ENCODE data around the gene NEGR1. TPM values are rescaled to one million over a fixed set of nuclear protein-coding genes. Genes with fewer than 3 reads are reported as not detected.

The NEGR1 gene
- total RNA-seq: not detected

- H3K36me3 Mint-ChIP-seq: no peaks in the 10 kb centered on the region
- no peak within 1 kb of the TSS for H3K27ac Mint-ChIP-seq
- ATAC-seq (ENCODE audit: low read depth): peak; percentile 87
- no peaks in the 10 kb centered on the region for H3K9me3 Mint-ChIP-seq
- H3K4me1 Mint-ChIP-seq: peaks cover 13% of the 10 kb centered on the region
- H3K27me3 Mint-ChIP-seq: peaks cover 27% of the 10 kb centered on the region
- peak; percentile 79 for DNase-seq
- H3K4me3 Mint-ChIP-seq: peak within 1 kb of the TSS; percentile 72
- POLR2A ChIA-PET: no interaction called here
Observed at GRCh38 chr1:72282271-72283021, at the start of gene NEGR1. NEGR1 (minus strand) TSS chr1:72282539.

DNA sequence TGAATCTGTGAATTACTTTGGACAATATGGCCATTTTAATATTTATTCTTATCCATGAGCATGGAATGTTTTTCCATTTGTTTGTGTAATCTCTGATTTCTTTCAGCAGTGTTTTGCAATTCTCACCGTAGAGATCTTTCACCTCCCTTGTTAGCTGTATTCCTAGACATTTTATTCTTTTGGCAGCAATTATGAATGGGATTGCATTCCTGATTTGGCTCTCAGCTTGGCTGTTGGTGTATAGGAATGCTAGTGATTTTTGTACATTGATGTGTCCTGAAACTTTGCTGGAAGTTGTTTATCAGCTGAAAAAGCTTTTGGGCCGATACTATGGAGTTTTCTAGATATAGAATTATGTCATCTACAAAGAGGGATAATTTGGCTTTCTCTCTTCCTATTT lies 44.2 kb upstream of the NEGR1 start:
- no peak overlapping the region for H3K27ac Mint-ChIP-seq
- DNase-seq (no peak), ATAC-seq (ENCODE audit: low read depth) (no peak)
- no peaks in the 10 kb centered on the region for H3K9me3 Mint-ChIP-seq
- POLR2A ChIA-PET: no interaction called here
- H3K4me1 Mint-ChIP-seq: peaks cover 8% of the 10 kb centered on the region
- peaks cover 14% of the 10 kb centered on the region for H3K27me3 Mint-ChIP-seq
- H3K36me3 Mint-ChIP-seq: no peaks in the 10 kb centered on the region
- H3K4me3 Mint-ChIP-seq: no peak overlapping the region

DNA sequence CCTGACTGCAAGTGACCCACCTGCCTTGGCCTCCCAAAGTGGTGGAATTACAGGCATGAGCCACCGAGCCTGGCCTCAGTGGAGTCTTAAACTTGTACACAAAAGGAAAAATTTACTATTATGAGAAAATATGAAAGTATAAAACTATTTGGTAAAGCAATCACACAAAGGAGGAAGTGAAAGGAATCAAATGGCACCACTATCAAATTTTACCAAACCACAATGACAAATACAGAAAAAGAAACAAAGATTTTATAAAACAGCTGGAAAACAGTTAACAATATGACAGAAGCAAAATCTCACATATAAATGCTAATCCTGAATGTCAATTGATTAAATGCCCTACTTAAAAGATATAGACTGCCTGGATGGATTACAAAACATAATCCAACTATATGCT lies 42.1 kb upstream of the NEGR1 start:
- DNase-seq: no peak
- Mint-ChIP-seq H3K27ac (no peak overlapping the region), H3K27me3 (peaks cover 14% of the 10 kb centered on the region), H3K36me3 (no peaks in the 10 kb centered on the region), H3K4me1 (peaks cover 8% of the 10 kb centered on the region), H3K9me3 (no peaks in the 10 kb centered on the region), H3K4me3 (no peak overlapping the region)
- no peak for ATAC-seq (ENCODE audit: low read depth)
- POLR2A ChIA-PET: no interaction called here

DNA sequence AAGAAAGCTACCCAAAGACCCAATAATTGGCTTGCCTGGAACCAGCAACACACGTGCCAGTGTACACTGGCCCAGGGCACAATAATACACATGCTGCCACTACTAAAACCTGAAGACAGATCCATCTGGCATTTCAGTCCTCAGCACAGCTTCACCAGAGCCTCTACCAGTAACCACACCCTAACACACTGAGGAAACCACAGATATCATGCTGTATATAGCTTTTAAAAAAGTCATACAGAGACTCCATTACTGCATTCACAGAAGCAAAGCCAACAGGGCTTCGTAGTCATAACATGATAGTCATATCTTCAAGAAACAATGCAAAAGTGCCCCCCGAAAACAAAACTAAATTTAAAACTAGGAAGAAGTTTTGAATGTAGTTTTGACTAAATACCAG lies 40.6 kb upstream of the NEGR1 start:
- POLR2A ChIA-PET: no interaction called here
- Mint-ChIP-seq H3K9me3 (no peaks in the 10 kb centered on the region), H3K4me1 (peaks cover 8% of the 10 kb centered on the region), H3K4me3 (no peak overlapping the region), H3K36me3 (no peaks in the 10 kb centered on the region), H3K27ac (no peak overlapping the region), H3K27me3 (peaks cover 14% of the 10 kb centered on the region)
- DNase-seq: no peak
- peak; percentile 68 for ATAC-seq (ENCODE audit: low read depth)

DNA sequence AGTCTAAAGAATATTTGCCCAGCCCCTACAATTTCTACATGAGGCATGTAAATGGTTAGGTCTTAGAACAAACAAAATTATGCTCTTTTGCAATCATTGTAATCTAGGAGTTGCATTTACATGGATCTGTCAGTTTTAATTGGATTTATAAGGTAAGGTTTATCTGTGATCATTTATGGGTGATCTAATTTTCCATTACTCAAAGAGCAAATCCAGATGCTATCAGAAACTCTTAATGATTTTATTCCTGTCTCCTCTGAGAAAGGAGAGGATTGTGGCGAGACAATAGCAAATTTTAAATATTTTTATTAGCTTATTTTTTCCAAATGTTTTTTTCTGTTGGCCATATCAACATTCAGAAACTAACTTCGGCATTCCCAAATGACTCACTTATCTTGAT lies 14.2 kb upstream of the NEGR1 start:
- H3K36me3 Mint-ChIP-seq: no peaks in the 10 kb centered on the region

DNA sequence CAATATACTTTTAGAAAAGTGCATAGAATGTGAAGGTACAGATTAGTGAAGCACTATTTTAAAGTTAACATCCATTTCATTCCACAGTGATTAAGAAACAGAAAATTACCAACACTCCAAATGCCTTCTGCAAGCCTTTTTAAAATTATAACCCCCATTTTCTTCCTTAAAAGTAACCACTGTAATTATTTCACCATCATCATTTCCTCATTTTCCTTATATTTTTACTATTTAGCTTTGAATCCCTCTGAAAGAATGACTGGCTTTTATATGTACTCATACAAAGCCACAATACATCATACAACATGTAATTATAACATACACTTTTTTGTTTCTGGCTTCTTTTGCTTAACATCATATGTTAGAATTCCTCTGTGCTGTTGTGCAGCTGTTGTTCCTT lies 6.5 kb upstream of the NEGR1 start:
- POLR2A ChIA-PET: no interaction called here
- no peaks in the 10 kb centered on the region for H3K36me3 Mint-ChIP-seq
- H3K27me3 Mint-ChIP-seq: peaks cover 7% of the 10 kb centered on the region
- no peak overlapping the region for H3K4me3 Mint-ChIP-seq
- no peak for DNase-seq
- no peaks in the 10 kb centered on the region for H3K4me1 Mint-ChIP-seq
- H3K9me3 Mint-ChIP-seq: no peaks in the 10 kb centered on the region
- no peak overlapping the region for H3K27ac Mint-ChIP-seq
- no peak for ATAC-seq (ENCODE audit: low read depth)

More for the DNA sequence above, 14.2 kb upstream of the NEGR1 start:
- ATAC-seq (ENCODE audit: low read depth) (no peak), DNase-seq (no peak)
- POLR2A ChIA-PET: no interaction called here
- Mint-ChIP-seq H3K27me3 (no peaks in the 10 kb centered on the region), H3K27ac (no peak overlapping the region), H3K9me3 (no peaks in the 10 kb centered on the region), H3K4me1 (no peaks in the 10 kb centered on the region), H3K4me3 (no peak overlapping the region)

DNA sequence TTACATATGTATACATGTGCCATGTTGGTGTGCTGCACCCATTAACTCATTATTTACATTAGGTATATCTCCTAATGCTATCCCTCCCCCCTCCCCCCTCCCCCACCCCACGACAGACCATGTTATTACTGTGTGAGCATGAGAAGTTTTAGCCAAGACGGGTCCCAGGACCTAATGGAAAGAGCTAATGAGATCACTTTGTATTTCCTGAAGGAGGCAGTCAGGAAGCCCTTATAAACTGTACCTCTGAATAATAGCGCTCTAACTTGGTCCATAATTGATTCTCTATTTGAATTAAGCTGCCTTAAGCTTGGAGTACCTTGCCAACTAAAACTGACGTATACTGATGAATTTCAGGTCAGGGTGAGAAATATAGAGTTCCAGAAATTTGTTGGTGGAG lies 4.1 kb upstream of the NEGR1 start:
- Mint-ChIP-seq H3K27me3 (peaks cover 19% of the 10 kb centered on the region), H3K9me3 (no peaks in the 10 kb centered on the region), H3K4me3 (no peak overlapping the region), H3K27ac (no peak overlapping the region), H3K36me3 (no peaks in the 10 kb centered on the region), H3K4me1 (peaks cover 11% of the 10 kb centered on the region)
- ATAC-seq (ENCODE audit: low read depth): no peak
- DNase-seq: no peak
- POLR2A ChIA-PET: no interaction called here

GRCh38 chr1:72285074-72285425 lies 2.7 kb upstream of the NEGR1 start:
- Mint-ChIP-seq H3K4me3 (no peak overlapping the region), H3K27me3 (peaks cover 27% of the 10 kb centered on the region), H3K9me3 (no peaks in the 10 kb centered on the region), H3K36me3 (no peaks in the 10 kb centered on the region), H3K27ac (no peak overlapping the region), H3K4me1 (peaks cover 13% of the 10 kb centered on the region)
- ATAC-seq (ENCODE audit: low read depth) (no peak), DNase-seq (no peak)
- POLR2A ChIA-PET: no interaction called here

DNA sequence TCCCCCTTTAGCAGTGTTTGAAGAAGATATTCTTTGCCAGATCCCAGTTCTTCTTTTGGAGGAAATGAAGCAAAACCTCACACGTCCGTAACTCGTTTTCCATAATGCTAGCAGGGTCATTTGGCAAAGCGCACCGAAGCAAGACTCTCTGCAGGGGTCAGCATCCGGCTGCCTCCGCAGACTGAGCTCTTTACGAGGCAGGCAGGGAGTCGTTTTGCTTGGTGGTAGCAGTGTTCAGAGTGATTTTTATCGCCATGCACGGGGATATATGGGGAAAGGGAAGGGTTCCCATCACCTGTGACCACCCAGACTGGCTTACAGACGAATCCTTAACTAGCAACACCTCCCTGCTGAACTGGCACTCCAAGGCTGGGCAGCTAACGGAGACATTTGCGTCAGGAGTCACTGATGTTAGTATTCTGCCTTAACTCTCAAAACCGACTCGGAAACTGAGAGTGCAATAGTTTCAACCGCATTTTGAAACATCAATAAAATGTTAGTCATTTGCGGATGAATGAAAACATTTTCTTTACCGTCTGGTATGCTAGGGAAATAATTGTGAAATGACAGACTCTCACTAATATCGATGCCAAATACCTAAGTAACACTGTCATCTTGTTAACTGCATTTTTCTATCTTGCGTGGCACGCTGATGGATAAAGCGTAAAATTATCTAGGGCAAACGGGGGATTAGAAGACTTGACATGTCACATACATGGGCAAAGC lies 2.2 kb upstream of the NEGR1 start:
- POLR2A ChIA-PET: no interaction called here
- Mint-ChIP-seq H3K9me3 (no peaks in the 10 kb centered on the region), H3K4me3 (no peak overlapping the region)

GRCh38 chr1:72284084-72284347 lies 1.7 kb upstream of the NEGR1 start:
- Mint-ChIP-seq H3K4me3 (no peak overlapping the region), H3K27me3 (peaks cover 27% of the 10 kb centered on the region), H3K4me1 (peaks cover 13% of the 10 kb centered on the region), H3K9me3 (no peaks in the 10 kb centered on the region), H3K36me3 (no peaks in the 10 kb centered on the region), H3K27ac (no peak overlapping the region)
- no peak for DNase-seq
- no peak for ATAC-seq (ENCODE audit: low read depth)
- POLR2A ChIA-PET: no interaction called here

More for the DNA sequence above, 2.2 kb upstream of the NEGR1 start:
- Mint-ChIP-seq H3K27ac (no peak overlapping the region), H3K27me3 (peaks cover 27% of the 10 kb centered on the region), H3K36me3 (no peaks in the 10 kb centered on the region), H3K4me1 (peaks cover 13% of the 10 kb centered on the region)
- peak; percentile 24 for ATAC-seq (ENCODE audit: low read depth)
- peak; percentile 34 for DNase-seq

- H3K4me1 Mint-ChIP-seq: peaks cover 13% of the 10 kb centered on the region
- H3K27me3 Mint-ChIP-seq: peaks cover 27% of the 10 kb centered on the region
- H3K36me3 Mint-ChIP-seq: no peaks in the 10 kb centered on the region
- DNase-seq (peak; percentile 37), ATAC-seq (ENCODE audit: low read depth) (peak; percentile 29)
- H3K4me3 Mint-ChIP-seq: no peak overlapping the region
- no peak overlapping the region for H3K27ac Mint-ChIP-seq
- POLR2A ChIA-PET: no interaction called here
- H3K9me3 Mint-ChIP-seq: no peaks in the 10 kb centered on the region
Observed at GRCh38 chr1:72283307-72284083, 1.2 kb upstream of the NEGR1 start.

DNA sequence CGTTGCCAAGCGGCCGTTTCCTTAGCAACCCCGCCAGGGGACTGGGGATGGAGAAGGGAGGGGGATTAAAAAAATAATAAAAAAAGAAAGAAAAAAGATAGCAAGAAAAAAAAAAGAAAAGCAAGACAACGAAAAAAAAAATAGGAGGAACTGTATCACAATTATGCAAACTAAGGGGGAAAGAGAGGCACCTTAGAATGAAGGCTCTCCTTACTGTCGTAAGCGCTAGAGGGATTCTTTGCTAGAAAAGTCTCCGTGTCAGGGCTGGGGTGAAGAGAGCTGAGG lies 625 bp upstream of the NEGR1 start:
- H3K4me1 Mint-ChIP-seq: peaks cover 13% of the 10 kb centered on the region
- H3K27ac Mint-ChIP-seq: no peak overlapping the region
- H3K27me3 Mint-ChIP-seq: peaks cover 27% of the 10 kb centered on the region
- H3K36me3 Mint-ChIP-seq: no peaks in the 10 kb centered on the region
- DNase-seq (no peak), ATAC-seq (ENCODE audit: low read depth) (peak; percentile 4)
- POLR2A ChIA-PET: no interaction called here
- no peak overlapping the region for H3K4me3 Mint-ChIP-seq
- no peaks in the 10 kb centered on the region for H3K9me3 Mint-ChIP-seq

DNA sequence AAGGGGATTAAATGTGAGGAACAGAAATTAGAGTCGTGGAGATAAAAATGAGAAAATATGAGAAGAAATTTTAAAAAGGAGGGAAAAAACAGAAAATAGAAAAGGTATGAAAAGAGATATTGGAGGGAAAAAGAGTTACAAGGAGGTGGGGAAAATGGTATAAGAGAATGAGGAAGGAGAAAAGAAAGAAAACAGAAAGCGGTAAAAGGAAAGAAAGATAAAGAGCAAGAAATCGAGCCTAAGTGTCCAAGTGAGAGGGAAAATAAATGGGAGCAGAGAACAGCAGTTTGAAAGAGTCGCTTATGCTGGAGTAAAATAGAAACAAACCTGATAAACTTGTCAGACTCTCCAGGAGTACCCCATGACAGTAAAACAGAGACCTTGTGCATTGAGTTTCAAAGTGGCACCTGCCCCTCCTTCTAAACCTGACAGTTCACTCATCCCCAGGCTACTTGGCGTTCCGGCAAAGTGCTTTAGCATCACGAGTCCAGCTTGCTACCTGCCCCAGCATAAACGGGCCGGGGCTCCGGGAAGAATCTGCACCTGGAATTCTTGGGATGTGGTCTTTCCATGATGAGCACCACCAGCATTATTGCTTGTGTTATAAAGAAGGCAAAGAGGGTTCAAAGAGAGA lies 585 bp downstream of the NEGR1 start:
- Mint-ChIP-seq H3K4me1 (peaks cover 13% of the 10 kb centered on the region), H3K27ac (no peak overlapping the region), H3K4me3 (peak overlapping the region; percentile 72), H3K36me3 (no peaks in the 10 kb centered on the region), H3K27me3 (peaks cover 23% of the 10 kb centered on the region), H3K9me3 (no peaks in the 10 kb centered on the region)
- no peak for DNase-seq
- POLR2A ChIA-PET: no interaction called here
- no peak for ATAC-seq (ENCODE audit: low read depth)

DNA sequence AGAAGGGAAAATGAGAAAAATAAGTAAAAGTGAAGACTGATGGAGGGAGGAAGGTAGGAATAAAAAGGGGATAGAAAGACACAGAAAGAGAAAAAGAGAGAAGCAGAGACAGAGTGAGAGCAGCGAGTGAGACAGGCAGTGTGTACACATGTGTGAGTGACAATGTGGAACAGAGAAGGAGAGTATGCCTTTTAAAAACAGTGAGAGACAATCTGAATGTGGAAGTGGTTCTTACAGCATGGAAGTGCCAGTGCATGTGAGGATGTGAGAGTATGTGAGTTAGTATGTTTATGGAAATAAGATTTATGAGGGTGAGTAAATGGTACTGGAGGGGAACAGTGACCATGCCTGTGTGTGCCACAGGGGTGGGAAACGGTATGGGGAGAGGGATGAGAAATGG lies 1.2 kb downstream of the NEGR1 start:
- H3K27me3 Mint-ChIP-seq: peaks cover 20% of the 10 kb centered on the region
- no peaks in the 10 kb centered on the region for H3K36me3 Mint-ChIP-seq
- POLR2A ChIA-PET: no interaction called here
- DNase-seq (no peak), ATAC-seq (ENCODE audit: low read depth) (no peak)
- H3K9me3 Mint-ChIP-seq: no peaks in the 10 kb centered on the region
- peaks cover 13% of the 10 kb centered on the region for H3K4me1 Mint-ChIP-seq
- H3K4me3 Mint-ChIP-seq: peak overlapping the region; percentile 72
- H3K27ac Mint-ChIP-seq: no peak overlapping the region

All from activated naive CD8-positive, alpha-beta T cell treated with anti-CD3 and anti-CD28 coated beads, Interleukin-2, amount 10 ng/mL, durations not matched to agents 7 days and 5 days (primary cell).